Body of pancreas (tissue), 4 donors: ENCODE results near the gene NRDE2. TPM values are rescaled to one million over a fixed set of nuclear protein-coding genes. Genes with fewer than 3 reads are reported as not detected.

Experiments used
- ATAC-seq: fragments of 150-250 bp; one replicate; pipeline ENCODE4 v1.9.1; 2016
- DNase-seq, 4 donors: peaks; one replicate each; pipeline ENCODE4 v3.0.0-alpha.2; 2019
- H3K27ac ChIP-seq, 4 donors: fragments of 200-600 bp; sonication (generic); 1 replicate in 3 of 4; 2 replicates in 1 of 4; pipeline versions ENCODE4 v1.5.1 to v1.6.1; 2016 to 2019; ENCODE audit warnings: mild to moderate bottlenecking in 1 of 4, mixed read lengths in 1 of 4, moderate library complexity in 1 of 4
- H3K27me3 ChIP-seq, 2 donors: fragments of 200-600 bp; sonication (generic); one replicate each; pipeline ENCODE4 v1.6.0; 2016; ENCODE audit warnings: mild to moderate bottlenecking in 1 of 2
- H3K36me3 ChIP-seq, 2 donors: fragments of 200-600 bp; sonication (generic); replicated peaks in 1 of 2; 2 replicates each; pipeline ENCODE4 v1.5.1; 2016; ENCODE audit warnings: low read depth in 2 of 2; ENCODE audit not compliant: insufficient read depth in 1 of 2
- H3K4me1 ChIP-seq: fragments of 200-600 bp; sonication (generic); one replicate; pipeline ENCODE4 v1.6.0; 2016
- H3K4me3 ChIP-seq, 2 donors: fragments of 200-600 bp; sonication (generic); 1 replicate in 1 of 2; 2 replicates in 1 of 2; pipeline ENCODE4 v1.5.1; 2016 to 2019
- H3K9me3 ChIP-seq, 3 donors: fragments of 200-600 bp; sonication (generic); 1 replicate in 2 of 3; 2 replicates in 1 of 3; pipeline ENCODE4 v1.5.1; 2016
- CTCF ChIP-seq, 7 experiments: fragments of 450-650 bp in 4 of 7; fragments of 200-600 bp in 3 of 7; sonication (generic) in 3 of 7; IDR thresholded peaks; one replicate each; pipeline ENCODE4 v1.5.1; 2016 to 2019; ENCODE audit warnings: antibody characterized with exemption in 7 of 7
- POLR2A ChIP-seq, 3 donors: fragments of 450-650 bp; IDR thresholded peaks; one replicate each; pipeline ENCODE4 v1.6.1; 2016; ENCODE audit warnings: antibody characterized with exemption in 3 of 3, mild to moderate bottlenecking in 2 of 3
- WGBS, 2 donors: methylation state at CpG; one replicate each; pipeline ENCODE4 v1.1.5; 2017; 5-methylcytosine and 5-hydroxymethylcytosine counted together
- intact Hi-C: fragments of 100-400 bp; cut with DNase I; formaldehyde crosslinking; loops from one replicate; pipeline ENCODE4 v1.15.1; 2023
- total RNA-seq, 2 donors: library from RNA; depleted of rRNA; stranded (reverse); fragments of >200 nt; gene quantifications; one replicate each; pipeline ENCODE4 v1.1.0, GENCODE V29; 2016

NRDE2 gene
- total RNA-seq, 2 donors from 2014 or later, result 11.7 to 65.6 TPM

- H3K36me3 ChIP-seq, result peaks cover 0 to 7% of the 10 kb centered on the region in 2 donors
- 78 to 83% methylated on average over 7 of the region's 7 CpGs for WGBS, 2 donors
- peak; percentile 47 for ATAC-seq
These were observed 23.2 kb downstream of the NRDE2 start for GRCh38 chr14:90308561-90308960.

GRCh38 chr14:90305176-90305601 lies 26.6 kb downstream of the NRDE2 start:
- no peak for ATAC-seq
- TF ChIP-seq CTCF (IDR thresholded peaks at IDR 0.05) (no peak), POLR2A (IDR thresholded peaks at IDR 0.05) (no peak)
- Histone ChIP-seq H3K4me3 (no peak overlapping the region), H3K27me3 (no peaks in the 10 kb centered on the region), H3K4me1 (peaks cover 12% of the 10 kb centered on the region), H3K36me3 (peaks cover 0 to 8% of the 10 kb centered on the region in 2 donors), H3K27ac (no peak overlapping the region), H3K9me3 (no peaks in the 10 kb centered on the region)
- intact Hi-C loops, result no loop called here
- WGBS, 2 donors, result 68 to 77% methylated on average over 4 of the region's 4 CpGs
- DNase-seq, result no peak

More at GRCh38 chr14:90308561-90308960, 23.2 kb downstream of the NRDE2 start:
- H3K27me3 ChIP-seq, result no peaks in the 10 kb centered on the region
- H3K27ac ChIP-seq, result peak overlapping the region in 1 of 4 donors; percentile 2
- intact Hi-C loops, result no loop called here
- no peak for TF ChIP-seq POLR2A (IDR thresholded peaks at IDR 0.05)
- no peak for TF ChIP-seq CTCF (IDR thresholded peaks at IDR 0.05)
- no peaks in the 10 kb centered on the region for H3K4me1 ChIP-seq
- H3K4me3 ChIP-seq, result no peak overlapping the region
- no peak for DNase-seq
- no peaks in the 10 kb centered on the region for H3K9me3 ChIP-seq

- no peaks in the 10 kb centered on the region for H3K27me3 ChIP-seq
- no peak for TF ChIP-seq CTCF (IDR thresholded peaks at IDR 0.05)
- no peak for TF ChIP-seq POLR2A (IDR thresholded peaks at IDR 0.05)
- H3K9me3 ChIP-seq, result no peaks in the 10 kb centered on the region
- no peak overlapping the region for H3K4me3 ChIP-seq
- DNase-seq (no peak), ATAC-seq (no peak)
- intact Hi-C loops, result no loop called here
- H3K27ac ChIP-seq, result no peak overlapping the region
- H3K36me3 ChIP-seq, result peaks cover 0 to 7% of the 10 kb centered on the region in 2 donors
- peaks cover 12% of the 10 kb centered on the region for H3K4me1 ChIP-seq
These were observed 27.2 kb downstream of the NRDE2 start for GRCh38 chr14:90304502-90304901.

- no peak overlapping the region for H3K27ac ChIP-seq
- peaks cover 12% of the 10 kb centered on the region for H3K4me1 ChIP-seq
- ATAC-seq (no peak), DNase-seq (no peak)
- intact Hi-C loops, result no loop called here
- no peaks in the 10 kb centered on the region for H3K27me3 ChIP-seq
- no peak overlapping the region for H3K4me3 ChIP-seq
- peaks cover 0 to 7% of the 10 kb centered on the region in 2 donors for H3K36me3 ChIP-seq
- H3K9me3 ChIP-seq, result no peaks in the 10 kb centered on the region
- 88 to 98% methylated on average over 4 of the region's 4 CpGs for WGBS, 2 donors
- no peak for TF ChIP-seq CTCF (IDR thresholded peaks at IDR 0.05)
- TF ChIP-seq POLR2A (IDR thresholded peaks at IDR 0.05), result no peak
These were observed 28.3 kb downstream of the NRDE2 start for GRCh38 chr14:90303473-90303872.

- no peak for DNase-seq
- H3K27ac ChIP-seq, result peak overlapping the region in 1 of 4 donors; percentile 19
- H3K4me3 ChIP-seq, result no peak overlapping the region
- no peak for ATAC-seq
- intact Hi-C loops, result no loop called here
- H3K36me3 ChIP-seq, result peaks cover 0 to 7% of the 10 kb centered on the region in 2 donors
- H3K9me3 ChIP-seq, result no peaks in the 10 kb centered on the region
- no peaks in the 10 kb centered on the region for H3K27me3 ChIP-seq
- WGBS, 2 donors, result 50 to 55% methylated on average over 10 of the region's 10 CpGs
- peaks cover 12% of the 10 kb centered on the region for H3K4me1 ChIP-seq
- TF ChIP-seq CTCF (IDR thresholded peaks at IDR 0.05), result no peak
- TF ChIP-seq POLR2A (IDR thresholded peaks at IDR 0.05), result no peak
These were observed 29.0 kb downstream of the NRDE2 start for GRCh38 chr14:90302529-90303303.
